ENCODE results near the gene N4BP2L2.

GRCh38 chr13:32582281-32582680 is 43.7 kb upstream of the N4BP2L2 start:
- TF ChIP-seq ZNF274 (IDR thresholded peaks at IDR 0.05; ENCODE audit: low read depth, low read length) (no peak), SUZ12 (IDR thresholded peaks at IDR 0.05; ENCODE audit: extremely low read depth, insufficient read depth, insufficient read length) (no peak)
